HCT116 (cell line): Measurements from ENCODE around the gene CASZ1.

Experiments
- CEBPB ChIP-seq: IDR thresholded peaks from 2 replicates; pipeline ENCODE4 v1.6.1; 2012; ENCODE audit warnings: low read depth
- EGR1 ChIP-seq: IDR thresholded peaks from 2 replicates; pipeline ENCODE4 v1.6.1; 2012; ENCODE audit warnings: low read depth
- ELF1 ChIP-seq: IDR thresholded peaks from 2 replicates; pipeline ENCODE4 v1.6.1; 2012; ENCODE audit warnings: low read depth, borderline replicate concordance
- POLR2A ChIP-seq: IDR thresholded peaks from 2 replicates; pipeline ENCODE4 v1.7.0; 2011; ENCODE audit warnings: borderline replicate concordance; ENCODE audit not compliant: insufficient read depth, insufficient read length; ENCODE audit errors: extremely low read depth
- POLR2AphosphoS5 ChIP-seq: IDR thresholded peaks from 2 replicates; pipeline ENCODE4 v1.6.1; 2011; ENCODE audit warnings: mild to moderate bottlenecking, low read depth, low read length, moderate library complexity
- SIN3A ChIP-seq: IDR thresholded peaks from 2 replicates; pipeline ENCODE4 v1.6.1; 2012; ENCODE audit warnings: low read depth
- SRF ChIP-seq: IDR thresholded peaks from 2 replicates; pipeline ENCODE4 v1.6.1; 2012; ENCODE audit warnings: low read depth
- YY1 ChIP-seq: IDR thresholded peaks from 2 replicates; pipeline ENCODE4 v1.6.1; 2011; ENCODE audit warnings: low read length, low read depth, moderate library complexity, mild to moderate bottlenecking; ENCODE audit not compliant: insufficient replicate concordance; ENCODE audit errors: extremely low read depth
- ZFX ChIP-seq: fragments of 450-650 bp; IDR thresholded peaks from 2 replicates; pipeline ENCODE4 v1.6.1; 2017
- ZNF274 ChIP-seq: fragments of 200-500 bp; sonication (Bioruptor generic); IDR thresholded peaks from 2 replicates; pipeline ENCODE4 v1.6.1; 2014; ENCODE audit warnings: mild to moderate bottlenecking, low read depth, low read length, inconsistent platforms
- TF ChIP-seq, protein P1 (sequence below), 3 experiments: fragments of 200-600 bp in 1 of 3; sonication (generic) in 1 of 3; IDR thresholded peaks in 2 of 3; conservative IDR thresholded peaks in 1 of 3; 2 replicates each; pipeline ENCODE4 v1.5.1; 2012 to 2017; ENCODE audit warnings: low read depth in 2 of 3, low read length in 2 of 3, antibody characterized with exemption in 1 of 3, borderline replicate concordance in 1 of 3, control low read depth in 1 of 3, mild to moderate bottlenecking in 1 of 3, mixed read lengths in 1 of 3, mixed run types in 1 of 3, moderate library complexity in 1 of 3; ENCODE audit not compliant: insufficient read depth in 1 of 3

GRCh38 chr1:10589074-10589473, 207.4 kb downstream of the CASZ1 start:
- TF ChIP-seq SIN3A (no peak), SRF (no peak), POLR2AphosphoS5 (no peak), EGR1 (no peak), ELF1 (no peak), ZNF274 (no peak), CEBPB (no peak), POLR2A (no peak), ZFX (no peak), YY1 (no peak)
- TF ChIP-seq, protein P1, sequence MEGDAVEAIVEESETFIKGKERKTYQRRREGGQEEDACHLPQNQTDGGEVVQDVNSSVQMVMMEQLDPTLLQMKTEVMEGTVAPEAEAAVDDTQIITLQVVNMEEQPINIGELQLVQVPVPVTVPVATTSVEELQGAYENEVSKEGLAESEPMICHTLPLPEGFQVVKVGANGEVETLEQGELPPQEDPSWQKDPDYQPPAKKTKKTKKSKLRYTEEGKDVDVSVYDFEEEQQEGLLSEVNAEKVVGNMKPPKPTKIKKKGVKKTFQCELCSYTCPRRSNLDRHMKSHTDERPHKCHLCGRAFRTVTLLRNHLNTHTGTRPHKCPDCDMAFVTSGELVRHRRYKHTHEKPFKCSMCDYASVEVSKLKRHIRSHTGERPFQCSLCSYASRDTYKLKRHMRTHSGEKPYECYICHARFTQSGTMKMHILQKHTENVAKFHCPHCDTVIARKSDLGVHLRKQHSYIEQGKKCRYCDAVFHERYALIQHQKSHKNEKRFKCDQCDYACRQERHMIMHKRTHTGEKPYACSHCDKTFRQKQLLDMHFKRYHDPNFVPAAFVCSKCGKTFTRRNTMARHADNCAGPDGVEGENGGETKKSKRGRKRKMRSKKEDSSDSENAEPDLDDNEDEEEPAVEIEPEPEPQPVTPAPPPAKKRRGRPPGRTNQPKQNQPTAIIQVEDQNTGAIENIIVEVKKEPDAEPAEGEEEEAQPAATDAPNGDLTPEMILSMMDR (IDR thresholded peaks at IDR 0.05 in 2 of 3, conservative IDR thresholded peaks at IDR 0.05 in 1 of 3; ENCODE audit: borderline replicate concordance in 1 of 3, insufficient read depth in 1 of 3, low read depth in 2 of 3, low read length in 2 of 3), result no peak
